IPS-18a (cell line): ENCODE results near the gene GPR160.

Source experiments
- H3K27ac ChIP-seq: one replicate; pipeline ENCODE4 v1.5.1; 2013; ENCODE audit warnings: low read length
- H3K27me3 ChIP-seq: one replicate; pipeline ENCODE4 v1.6.1; 2013; ENCODE audit warnings: mild to moderate bottlenecking, low read length; ENCODE audit not compliant: control insufficient read depth, insufficient read depth
- H3K36me3 ChIP-seq: one replicate; pipeline ENCODE4 v1.6.1; 2013; ENCODE audit warnings: low read depth, low read length; ENCODE audit not compliant: control insufficient read depth
- H3K4me1 ChIP-seq: one replicate; pipeline ENCODE4 v1.6.1; 2013; ENCODE audit warnings: low read depth, low read length; ENCODE audit not compliant: control insufficient read depth
- H3K4me3 ChIP-seq: one replicate; pipeline ENCODE4 v1.5.1; 2013; ENCODE audit warnings: low read length
- H3K9ac ChIP-seq: one replicate; pipeline ENCODE4 v1.6.1; 2013; ENCODE audit warnings: mild to moderate bottlenecking, low read length, moderate library complexity
- H3K9me3 ChIP-seq: one replicate; pipeline ENCODE4 v1.6.1; 2013; ENCODE audit warnings: low read depth, low read length; ENCODE audit not compliant: control insufficient read depth

The GPR160 gene

GRCh38 chr3:170130532-170130931 is 92.7 kb downstream of the GPR160 start:
- H3K27me3 ChIP-seq: no peaks in the 10 kb centered on the region
- no peaks in the 10 kb centered on the region for H3K9me3 ChIP-seq
- H3K4me1 ChIP-seq: no peaks in the 10 kb centered on the region
- no peak overlapping the region for H3K9ac ChIP-seq
- H3K27ac ChIP-seq: no peak overlapping the region
- peaks cover 15% of the 10 kb centered on the region for H3K36me3 ChIP-seq
- no peak overlapping the region for H3K4me3 ChIP-seq

GRCh38 chr3:170132335-170132734 is 94.5 kb downstream of the GPR160 start:
- H3K9me3 ChIP-seq: no peaks in the 10 kb centered on the region
- no peaks in the 10 kb centered on the region for H3K4me1 ChIP-seq
- H3K4me3 ChIP-seq: no peak overlapping the region
- H3K27me3 ChIP-seq: no peaks in the 10 kb centered on the region
- no peak overlapping the region for H3K27ac ChIP-seq
- peaks cover 21% of the 10 kb centered on the region for H3K36me3 ChIP-seq
- no peak overlapping the region for H3K9ac ChIP-seq
